Heart left ventricle (tissue), 16 donors: ENCODE data around the gene CCDC70. TPM values are rescaled to one million over a fixed set of nuclear protein-coding genes. Genes with fewer than 3 reads are reported as not detected.

ENCODE experiments used
- ATAC-seq, 4 donors: fragments of 200-7000 bp; cut with Tn5 transposase; one replicate each; pipeline ENCODE4 v1.9.1; 2020 to 2022; ENCODE audit warnings: moderate library complexity in 4 of 4, mild to moderate bottlenecking in 3 of 4, moderate number of reproducible peaks in 1 of 4
- DNase-seq, 5 donors: peaks; one replicate each; pipeline ENCODE4 v3.0.0-alpha.2; 2020
- H3K27ac ChIP-seq, 12 donors: fragments of 200-600 bp; sonication (generic) in 4 of 12; one replicate each; pipeline versions ENCODE4 v1.5.0 to v1.8.0; 2016 to 2022; ENCODE audit warnings: mild to moderate bottlenecking in 2 of 12
- H3K27me3 ChIP-seq, 9 donors: fragments of 200-600 bp; sonication (generic) in 2 of 9; one replicate each; pipeline versions ENCODE4 v1.5.1 to v1.8.0; 2016 to 2022; ENCODE audit warnings: mild to moderate bottlenecking in 3 of 9
- H3K36me3 ChIP-seq, 9 donors: fragments of 200-600 bp; sonication (generic) in 2 of 9; one replicate each; pipeline versions ENCODE4 v1.5.0 to v1.8.0; 2018 to 2022; ENCODE audit warnings: mild to moderate bottlenecking in 2 of 9
- H3K4me1 ChIP-seq, 12 donors: fragments of 200-600 bp; sonication (generic) in 4 of 12; one replicate each; pipeline versions ENCODE4 v1.5.0 to v1.8.0; 2016 to 2022; ENCODE audit warnings: mild to moderate bottlenecking in 3 of 12
- H3K4me3 ChIP-seq, 12 donors: fragments of 200-600 bp; sonication (generic) in 4 of 12; one replicate each; pipeline versions ENCODE4 v1.5.0 to v1.8.0; 2017 to 2022; ENCODE audit warnings: mild to moderate bottlenecking in 9 of 12, moderate library complexity in 4 of 12
- H3K9me3 ChIP-seq, 12 donors: fragments of 200-600 bp; sonication (generic) in 4 of 12; one replicate each; pipeline versions ENCODE4 v1.5.0 to v1.8.0; 2016 to 2022; ENCODE audit warnings: mild to moderate bottlenecking in 1 of 12
- CTCF ChIP-seq, 12 donors: fragments of 200-600 bp; sonication (generic) in 4 of 12; IDR thresholded peaks; one replicate each; pipeline versions ENCODE4 v1.5.0 to v1.8.0; 2018 to 2022; ENCODE audit warnings: antibody characterized with exemption in 12 of 12, mild to moderate bottlenecking in 5 of 12
- POLR2A ChIP-seq, 2 donors: fragments of 450-650 bp; IDR thresholded peaks; one replicate each; pipeline ENCODE4 v1.6.1; 2017; ENCODE audit warnings: antibody characterized with exemption in 2 of 2, mild to moderate bottlenecking in 2 of 2, moderate library complexity in 2 of 2
- WGBS, 4 donors: extraction: QIAGEN DNeasy Blood & Tissue Kit in 2 of 4; methylation state at CpG; one replicate each; pipeline versions ENCODE4 v1.1.5 to v1.1.7; 2013 to 2018; 5-methylcytosine and 5-hydroxymethylcytosine counted together
- intact Hi-C, 10 donors: fragments of 100-400 bp; cut with DNase I; formaldehyde crosslinking; loops; one replicate each; pipeline versions ENCODE4 v1.11.1 to v1.14.2; 2022
- polyA plus RNA-seq, 2 donors: library from polyadenylated mRNA; stranded (reverse); fragments of 200-250 nt; gene quantifications; one replicate each; pipeline ENCODE4 v1.2.3, GENCODE V29; 2013
- total RNA-seq, 9 donors: library from RNA; depleted of rRNA in 2 of 9; stranded (reverse); fragments of >200 nt in 2 of 9; fragmentation: NEBNext Ultra II Directional in 3 of 9; extraction: Animal tissue kit (Norgen Biotek cat#: 25700) in 3 of 9; gene quantifications; one replicate each; pipeline versions ENCODE4 v1.1.0 to v1.2.4, GENCODE V29; 2016 to 2023
- donor health status: ischemic (EF 13 %, LVEDD 7.1; RV severe dilation, severe dysfunction).
- donor health status: healthy with polysubstance abuse.
- donor health status: DM: no; HTN: yes; CAD: no.
- donor health status: DM: no; HTN: no; CAD: no.
- donor health status: ischemic (EF 25% LVEDD 6.9; RV normal size, moderate dysfunction).
- donor health status: ischemic (EF 25% LVEDD 5.7; RV mildly dilated, moderate dysfunction).
- donor health status: healthy.
- donor health status: DM: yes; HTN: yes; CAD: no.
- donor health status: ischemic (EF 35%, LVEDD 5.7; RV mildly dilated, moderate dysfunction).
- donor health status: nonischemic (EF 11% LVEDD 7.7; RV severe dilation, severe dysfunction).
- donor health status: DM: yes; HTN: yes; CAD: no.
- donor health status: PGD.
- donor health status: ischemic (EF 29% LVEDD 5.4; RV normal size, mild dysfunction).
- donor health status: nonischemic (EF 23%, LVEDD 6.1; RV moderate dilation, normal function).

CCDC70 gene
- total and polyA plus RNA-seq, 11 donors: not detected

GRCh38 chr13:51869916-51870315 is 8.1 kb downstream of the CCDC70 start:
- H3K27ac ChIP-seq: no peak overlapping the region
- H3K36me3 ChIP-seq: no peaks in the 10 kb centered on the region
- no peaks in the 10 kb centered on the region for H3K27me3 ChIP-seq
- ATAC-seq (no peak), DNase-seq (no peak)
- H3K4me1 ChIP-seq: peaks cover 0 to 5% (median 0%) of the 10 kb centered on the region in 12 donors
- intact Hi-C loops: no loop called here
- H3K4me3 ChIP-seq: no peak overlapping the region
- no peak for TF ChIP-seq POLR2A (IDR thresholded peaks at IDR 0.05)
- no peak for TF ChIP-seq CTCF (IDR thresholded peaks at IDR 0.05)
- no peaks in the 10 kb centered on the region for H3K9me3 ChIP-seq
- 87 to 91% (median 89%) methylated on average over 6 of the region's 6 CpGs for WGBS, 4 donors

- Histone ChIP-seq H3K9me3 (no peaks in the 10 kb centered on the region), H3K27me3 (no peaks in the 10 kb centered on the region), H3K4me3 (no peak overlapping the region), H3K27ac (no peak overlapping the region), H3K36me3 (no peaks in the 10 kb centered on the region), H3K4me1 (peaks cover 0 to 5% (median 0%) of the 10 kb centered on the region in 12 donors)
- ATAC-seq: no peak
- no peak for TF ChIP-seq POLR2A (IDR thresholded peaks at IDR 0.05)
- no peak for TF ChIP-seq CTCF (IDR thresholded peaks at IDR 0.05)
- no peak for DNase-seq
- intact Hi-C loops: no loop called here
- 64 to 81% (median 67%) methylated on average over 3 of the region's 3 CpGs for WGBS, 4 donors
These were observed 8.8 kb downstream of the CCDC70 start for GRCh38 chr13:51870616-51871015.

GRCh38 chr13:51873117-51873798 is 11.5 kb downstream of the CCDC70 start:
- H3K4me1 ChIP-seq: peaks cover 0 to 5% (median 0%) of the 10 kb centered on the region in 12 donors
- H3K36me3 ChIP-seq: no peaks in the 10 kb centered on the region
- no peak for TF ChIP-seq POLR2A (IDR thresholded peaks at IDR 0.05)
- no peak for TF ChIP-seq CTCF (IDR thresholded peaks at IDR 0.05)
- WGBS, 4 donors: 87 to 95% (median 92%) methylated on average over 6 of the region's 6 CpGs
- ATAC-seq (no peak), DNase-seq (no peak)
- no peaks in the 10 kb centered on the region for H3K27me3 ChIP-seq
- intact Hi-C loops: no loop called here
- H3K4me3 ChIP-seq: no peak overlapping the region
- no peaks in the 10 kb centered on the region for H3K9me3 ChIP-seq
- no peak overlapping the region for H3K27ac ChIP-seq

- H3K4me3 ChIP-seq: no peak overlapping the region
- intact Hi-C loops: no loop called here
- WGBS, 4 donors: 87 to 100% (median 92%) methylated on average over 1 of the region's 1 CpG
- no peaks in the 10 kb centered on the region for H3K36me3 ChIP-seq
- DNase-seq (no peak), ATAC-seq (no peak)
- H3K27me3 ChIP-seq: no peaks in the 10 kb centered on the region
- H3K4me1 ChIP-seq: peaks cover 0 to 5% (median 0%) of the 10 kb centered on the region in 12 donors
- TF ChIP-seq CTCF (IDR thresholded peaks at IDR 0.05): no peak
- TF ChIP-seq POLR2A (IDR thresholded peaks at IDR 0.05): no peak
- H3K9me3 ChIP-seq: no peaks in the 10 kb centered on the region
- no peak overlapping the region for H3K27ac ChIP-seq
These were observed 12.1 kb downstream of the CCDC70 start for GRCh38 chr13:51873837-51874236.
